ENCODE measurements around the gene FAR1. TPM values are rescaled to one million over a fixed set of nuclear protein-coding genes. Genes with fewer than 3 reads are reported as not detected.

FAR1 gene
- total RNA-seq, 1 donor from 2014 or later = 58.0 TPM

DNA sequence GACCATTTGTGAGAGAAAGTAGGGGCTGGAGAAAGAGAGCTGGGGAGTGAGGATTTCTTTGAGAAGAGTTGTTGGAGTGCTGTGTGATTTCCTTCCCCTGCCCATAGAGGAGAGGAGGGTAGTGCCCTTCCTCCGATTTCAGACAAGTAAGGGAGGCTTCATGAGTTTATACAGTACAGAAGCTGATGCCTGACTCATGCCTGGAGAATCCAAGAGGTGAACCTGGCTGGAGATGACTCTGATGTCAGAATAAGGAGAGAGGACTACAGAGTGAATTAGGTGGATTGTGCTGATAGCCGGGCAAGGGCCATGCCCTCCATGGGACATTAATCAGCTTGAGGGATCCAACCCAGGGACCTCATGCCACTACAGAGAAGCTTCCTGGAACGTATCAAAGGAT, 91.6 kb downstream of the FAR1 start:
- DNase-seq (ENCODE audit: low spot score, unreplicated experiment) = no peak
- TF ChIP-seq, protein P1, sequence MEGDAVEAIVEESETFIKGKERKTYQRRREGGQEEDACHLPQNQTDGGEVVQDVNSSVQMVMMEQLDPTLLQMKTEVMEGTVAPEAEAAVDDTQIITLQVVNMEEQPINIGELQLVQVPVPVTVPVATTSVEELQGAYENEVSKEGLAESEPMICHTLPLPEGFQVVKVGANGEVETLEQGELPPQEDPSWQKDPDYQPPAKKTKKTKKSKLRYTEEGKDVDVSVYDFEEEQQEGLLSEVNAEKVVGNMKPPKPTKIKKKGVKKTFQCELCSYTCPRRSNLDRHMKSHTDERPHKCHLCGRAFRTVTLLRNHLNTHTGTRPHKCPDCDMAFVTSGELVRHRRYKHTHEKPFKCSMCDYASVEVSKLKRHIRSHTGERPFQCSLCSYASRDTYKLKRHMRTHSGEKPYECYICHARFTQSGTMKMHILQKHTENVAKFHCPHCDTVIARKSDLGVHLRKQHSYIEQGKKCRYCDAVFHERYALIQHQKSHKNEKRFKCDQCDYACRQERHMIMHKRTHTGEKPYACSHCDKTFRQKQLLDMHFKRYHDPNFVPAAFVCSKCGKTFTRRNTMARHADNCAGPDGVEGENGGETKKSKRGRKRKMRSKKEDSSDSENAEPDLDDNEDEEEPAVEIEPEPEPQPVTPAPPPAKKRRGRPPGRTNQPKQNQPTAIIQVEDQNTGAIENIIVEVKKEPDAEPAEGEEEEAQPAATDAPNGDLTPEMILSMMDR (IDR thresholded peaks at IDR 0.05; ENCODE audit: unreplicated experiment) = no peak
- no peaks in the 10 kb centered on the region for H3K9me3 Mint-ChIP-seq (ENCODE audit: low read depth)
- H3K4me3 Mint-ChIP-seq (ENCODE audit: low read depth) = no peak overlapping the region
- H3K4me1 Mint-ChIP-seq (ENCODE audit: low read depth) = peaks cover 11% of the 10 kb centered on the region
- no peak overlapping the region for H3K27ac Mint-ChIP-seq
- peaks cover 4% of the 10 kb centered on the region for H3K27me3 Mint-ChIP-seq
- no peaks in the 10 kb centered on the region for H3K36me3 Mint-ChIP-seq (ENCODE audit: insufficient read depth)

DNA sequence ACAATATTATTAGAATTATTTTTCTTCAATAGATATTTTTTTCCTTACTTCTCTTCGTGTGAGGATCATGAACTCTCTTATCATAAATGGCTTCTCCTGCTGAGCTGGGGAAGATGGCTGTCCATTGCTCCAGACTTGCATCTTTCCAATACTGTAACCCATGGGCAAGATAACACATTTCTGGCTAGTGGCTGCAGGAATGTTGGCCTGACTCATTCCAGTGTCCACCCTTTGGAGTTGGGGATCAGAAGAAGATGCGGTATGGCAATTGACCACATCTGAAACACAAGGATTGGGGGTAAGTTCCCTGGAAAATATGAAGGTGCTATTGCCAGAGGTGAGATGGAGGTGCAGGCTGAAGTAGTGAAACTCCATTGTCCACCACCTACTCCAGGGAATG, 92.8 kb downstream of the FAR1 start:
- Mint-ChIP-seq H3K9me3 (ENCODE audit: low read depth) (no peaks in the 10 kb centered on the region), H3K27ac (no peak overlapping the region), H3K36me3 (ENCODE audit: insufficient read depth) (no peaks in the 10 kb centered on the region), H3K4me3 (ENCODE audit: low read depth) (no peak overlapping the region), H3K27me3 (peaks cover 4% of the 10 kb centered on the region), H3K4me1 (ENCODE audit: low read depth) (peaks cover 11% of the 10 kb centered on the region)
- TF ChIP-seq, protein P1 (IDR thresholded peaks at IDR 0.05; ENCODE audit: unreplicated experiment) = no peak
- DNase-seq (ENCODE audit: low spot score, unreplicated experiment) = no peak

DNA sequence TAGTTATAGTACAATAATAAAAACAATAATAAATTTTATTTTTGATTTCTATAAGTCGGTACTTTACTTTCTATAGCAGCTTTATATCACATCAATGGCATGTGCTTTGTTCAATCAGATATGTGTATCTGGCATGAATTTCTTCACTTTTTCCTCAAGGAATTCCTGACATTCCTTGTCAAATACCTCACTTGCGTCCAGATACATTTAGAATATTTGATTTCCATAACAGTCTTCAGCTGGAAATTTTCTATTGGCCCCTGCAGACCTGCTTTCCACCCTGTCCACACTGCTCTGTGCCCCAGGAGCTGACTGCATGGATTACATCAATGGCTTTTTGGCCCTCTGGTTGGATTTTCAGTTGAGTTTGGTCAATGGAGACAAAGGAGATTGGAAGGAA, 93.2 kb downstream of the FAR1 start:
- TF ChIP-seq, protein P1 (IDR thresholded peaks at IDR 0.05; ENCODE audit: unreplicated experiment) = no peak
- DNase-seq (ENCODE audit: low spot score, unreplicated experiment) = no peak
- H3K27ac Mint-ChIP-seq = no peak overlapping the region
- H3K4me3 Mint-ChIP-seq (ENCODE audit: low read depth) = no peak overlapping the region
- H3K36me3 Mint-ChIP-seq (ENCODE audit: insufficient read depth) = no peaks in the 10 kb centered on the region
- H3K27me3 Mint-ChIP-seq = peaks cover 4% of the 10 kb centered on the region
- no peaks in the 10 kb centered on the region for H3K9me3 Mint-ChIP-seq (ENCODE audit: low read depth)
- H3K4me1 Mint-ChIP-seq (ENCODE audit: low read depth) = peaks cover 11% of the 10 kb centered on the region

DNA sequence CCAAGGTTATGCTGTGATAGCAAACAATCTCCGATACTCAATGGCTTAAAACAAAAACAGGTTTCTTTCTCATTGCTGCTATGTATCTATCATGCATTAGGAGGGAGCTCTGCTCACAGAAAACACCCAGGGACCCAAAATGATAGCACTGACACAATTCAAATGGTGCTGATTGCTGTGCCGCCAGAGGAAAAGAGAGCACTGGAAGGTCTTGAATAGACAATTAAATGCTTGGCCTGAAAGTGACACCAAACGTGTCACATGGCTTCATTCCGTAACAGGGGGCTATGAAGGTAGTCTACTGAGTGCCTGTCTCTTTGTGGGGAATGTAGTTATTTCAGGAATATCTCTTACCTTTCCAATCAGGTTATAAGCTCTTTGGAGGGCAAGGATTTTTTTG, 94.2 kb downstream of the FAR1 start:
- no peaks in the 10 kb centered on the region for H3K36me3 Mint-ChIP-seq (ENCODE audit: insufficient read depth)
- no peak for DNase-seq (ENCODE audit: low spot score, unreplicated experiment)
- peaks cover 12% of the 10 kb centered on the region for H3K4me1 Mint-ChIP-seq (ENCODE audit: low read depth)
- peaks cover 3% of the 10 kb centered on the region for H3K9me3 Mint-ChIP-seq (ENCODE audit: low read depth)
- TF ChIP-seq, protein P1 (IDR thresholded peaks at IDR 0.05; ENCODE audit: unreplicated experiment) = no peak
- H3K27ac Mint-ChIP-seq = no peak overlapping the region
- no peak overlapping the region for H3K4me3 Mint-ChIP-seq (ENCODE audit: low read depth)
- peaks cover 4% of the 10 kb centered on the region for H3K27me3 Mint-ChIP-seq

DNA sequence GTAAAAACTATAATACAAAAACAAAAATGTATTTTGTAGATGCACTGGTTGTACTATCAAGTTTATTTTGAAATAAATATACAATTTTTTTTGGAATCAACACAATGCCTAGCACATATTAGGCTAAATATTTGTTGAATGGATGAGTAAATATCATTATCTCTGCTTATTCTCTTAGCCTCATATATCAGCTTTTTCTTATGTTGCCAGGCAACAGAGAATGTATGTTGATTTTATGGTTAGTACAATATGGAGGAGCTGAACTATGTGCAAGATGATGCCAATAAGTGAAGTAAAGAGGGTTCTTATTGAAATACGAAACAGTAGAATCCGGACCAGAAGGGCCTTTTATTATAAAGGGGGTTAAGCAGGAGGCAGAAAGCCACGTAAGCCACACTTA, 94.9 kb downstream of the FAR1 start:
- peaks cover 12% of the 10 kb centered on the region for H3K4me1 Mint-ChIP-seq (ENCODE audit: low read depth)
- TF ChIP-seq, protein P1 (IDR thresholded peaks at IDR 0.05; ENCODE audit: unreplicated experiment) = no peak
- H3K27me3 Mint-ChIP-seq = peaks cover 3% of the 10 kb centered on the region
- peaks cover 9% of the 10 kb centered on the region for H3K9me3 Mint-ChIP-seq (ENCODE audit: low read depth)
- no peak overlapping the region for H3K27ac Mint-ChIP-seq
- no peak overlapping the region for H3K4me3 Mint-ChIP-seq (ENCODE audit: low read depth)
- H3K36me3 Mint-ChIP-seq (ENCODE audit: insufficient read depth) = no peaks in the 10 kb centered on the region
- DNase-seq (ENCODE audit: low spot score, unreplicated experiment) = no peak
